Testis (tissue), 2 donors: ENCODE measurements around the gene FBXO9.

Experiments used
- POLR2A ChIP-seq: fragments of 450-650 bp; IDR thresholded peaks from one replicate; pipeline ENCODE4 v1.6.1; 2017; ENCODE audit warnings: antibody characterized with exemption, mild to moderate bottlenecking, moderate library complexity
- TF ChIP-seq, protein P1 (sequence below), 3 experiments: fragments of 450-650 bp in 2 of 3; fragments of 200-600 bp in 1 of 3; sonication (generic) in 1 of 3; IDR thresholded peaks; one replicate each; pipeline ENCODE4 v1.5.1; 2016 to 2019; ENCODE audit warnings: antibody characterized with exemption in 3 of 3, mild to moderate bottlenecking in 2 of 3, moderate library complexity in 1 of 3

DNA sequence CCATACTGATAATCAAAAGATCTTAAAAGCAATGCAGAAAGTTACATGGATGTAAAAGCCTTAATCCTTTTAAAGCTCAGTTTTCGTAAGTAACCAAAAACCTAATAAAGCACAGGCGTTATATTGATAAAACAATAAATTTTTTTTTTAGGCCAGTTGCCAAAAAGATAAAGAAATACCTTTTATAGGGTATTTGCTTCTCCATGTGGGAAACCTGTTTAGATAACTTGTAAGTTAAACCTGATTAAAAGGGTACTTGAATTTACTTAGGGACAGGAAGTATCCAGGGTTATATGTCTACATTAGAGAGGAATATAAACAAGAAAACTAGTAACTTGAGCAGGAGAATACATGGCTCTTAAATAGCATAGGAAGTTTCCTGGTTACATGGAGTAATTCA is 21.1 kb downstream of the FBXO9 start:
- no peak for TF ChIP-seq POLR2A
- TF ChIP-seq, protein P1, sequence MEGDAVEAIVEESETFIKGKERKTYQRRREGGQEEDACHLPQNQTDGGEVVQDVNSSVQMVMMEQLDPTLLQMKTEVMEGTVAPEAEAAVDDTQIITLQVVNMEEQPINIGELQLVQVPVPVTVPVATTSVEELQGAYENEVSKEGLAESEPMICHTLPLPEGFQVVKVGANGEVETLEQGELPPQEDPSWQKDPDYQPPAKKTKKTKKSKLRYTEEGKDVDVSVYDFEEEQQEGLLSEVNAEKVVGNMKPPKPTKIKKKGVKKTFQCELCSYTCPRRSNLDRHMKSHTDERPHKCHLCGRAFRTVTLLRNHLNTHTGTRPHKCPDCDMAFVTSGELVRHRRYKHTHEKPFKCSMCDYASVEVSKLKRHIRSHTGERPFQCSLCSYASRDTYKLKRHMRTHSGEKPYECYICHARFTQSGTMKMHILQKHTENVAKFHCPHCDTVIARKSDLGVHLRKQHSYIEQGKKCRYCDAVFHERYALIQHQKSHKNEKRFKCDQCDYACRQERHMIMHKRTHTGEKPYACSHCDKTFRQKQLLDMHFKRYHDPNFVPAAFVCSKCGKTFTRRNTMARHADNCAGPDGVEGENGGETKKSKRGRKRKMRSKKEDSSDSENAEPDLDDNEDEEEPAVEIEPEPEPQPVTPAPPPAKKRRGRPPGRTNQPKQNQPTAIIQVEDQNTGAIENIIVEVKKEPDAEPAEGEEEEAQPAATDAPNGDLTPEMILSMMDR (IDR thresholded peaks at IDR 0.05) = no peak
